ENCODE data around the gene DIPK1A.

GRCh38 chr1:92952714-92953113 is 8.5 kb downstream of the DIPK1A start:
- TF ChIP-seq CTCF (IDR thresholded peaks at IDR 0.05; ENCODE audit: poor library complexity, severe bottlenecking): no peak
- TF ChIP-seq EP300 (conservative IDR thresholded peaks at IDR 0.05; ENCODE audit: poor library complexity, severe bottlenecking): no peak

All from neural cell (in vitro differentiated cells).